ENCODE measurements around the gene SF3B3. TPM values are rescaled to one million over a fixed set of nuclear protein-coding genes. Genes with fewer than 3 reads are reported as not detected.
"Not testable (repeated sequence)": the region's sequence is repeated elsewhere in the genome, so short reads cannot be mapped to it uniquely, and the experiment has no call there.

Gene SF3B3
- total and polyA plus RNA-seq, 2 donors (not counting 1 experiment from before 2014, with no cell fraction given): 89.2 to 107 TPM

DNA sequence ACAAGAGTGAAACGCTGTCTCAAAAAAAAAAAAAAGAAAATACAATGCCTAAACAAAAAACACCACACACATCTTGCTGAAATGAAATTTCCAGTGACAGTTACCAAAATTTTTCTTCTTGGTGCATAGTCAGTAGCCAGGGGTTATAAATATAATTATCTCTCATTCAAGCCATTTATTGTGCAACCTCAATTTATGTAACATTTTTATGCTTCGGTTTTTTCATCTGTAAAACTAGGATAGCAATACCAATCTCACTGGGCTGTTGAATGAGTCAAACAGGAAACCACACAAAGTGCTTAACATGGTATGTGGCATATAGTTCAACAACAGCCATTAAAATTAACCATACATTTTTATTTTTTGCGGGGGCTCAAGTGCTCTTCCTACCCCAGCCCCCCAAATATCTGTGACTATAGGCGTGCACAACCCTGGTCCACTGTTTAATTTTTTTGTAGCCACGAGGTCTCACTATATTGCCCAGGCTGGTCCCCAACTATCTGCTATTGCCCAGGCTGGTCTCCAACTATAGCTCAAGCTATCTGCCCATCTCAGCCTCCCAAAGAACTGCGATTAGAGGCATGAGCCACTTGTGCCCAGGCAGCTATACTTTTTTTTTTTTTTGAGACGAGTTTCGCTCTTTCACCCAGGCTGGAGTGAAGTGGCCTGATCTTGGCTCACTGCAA is 2.9 kb upstream of the SF3B3 start:
- peak; percentile 28 to 61 for DNase-seq (ENCODE audit: low read depth in 2 of 2)
- Histone ChIP-seq H3K9me3 (ENCODE audit: control insufficient read depth, insufficient read depth, low read depth, low read length) (no peaks in the 10 kb centered on the region), H3K4me1 (ENCODE audit: control insufficient read depth, extremely low read depth, insufficient read depth, low read length) (peaks cover 4% of the 10 kb centered on the region), H3K27ac (ENCODE audit: insufficient read depth, low read length) (no peak overlapping the region), H3K4me3 (replicated peaks in 1 of 4; ENCODE audit: control extremely low read depth in 1 of 4, insufficient read depth in 1 of 4, low read depth in 3 of 4, low read length in 4 of 4) (no peak overlapping the region), H4K20me1 (ENCODE audit: control insufficient read depth, extremely low read depth, insufficient read depth, low read length) (no peaks in the 10 kb centered on the region), H3K36me3 (ENCODE audit: control insufficient read depth, insufficient read depth, low read length) (peaks cover 1% of the 10 kb centered on the region), H3K4me2 (ENCODE audit: extremely low read depth, insufficient read depth, low read length) (no peak overlapping the region), H3K27me3 (ENCODE audit: control insufficient read depth, insufficient read depth, low read length) (no peaks in the 10 kb centered on the region), H3K9ac (ENCODE audit: insufficient read depth, low read length) (no peak overlapping the region), H3K79me2 (ENCODE audit: control insufficient read depth, insufficient read depth, low read length) (peaks cover 38% of the 10 kb centered on the region), H2AFZ (ENCODE audit: low read length) (no peak overlapping the region)
- no peak for TF ChIP-seq EZH2 (IDR thresholded peaks at IDR 0.05; ENCODE audit: low read length, missing control alignments)
- TF ChIP-seq, protein P1, sequence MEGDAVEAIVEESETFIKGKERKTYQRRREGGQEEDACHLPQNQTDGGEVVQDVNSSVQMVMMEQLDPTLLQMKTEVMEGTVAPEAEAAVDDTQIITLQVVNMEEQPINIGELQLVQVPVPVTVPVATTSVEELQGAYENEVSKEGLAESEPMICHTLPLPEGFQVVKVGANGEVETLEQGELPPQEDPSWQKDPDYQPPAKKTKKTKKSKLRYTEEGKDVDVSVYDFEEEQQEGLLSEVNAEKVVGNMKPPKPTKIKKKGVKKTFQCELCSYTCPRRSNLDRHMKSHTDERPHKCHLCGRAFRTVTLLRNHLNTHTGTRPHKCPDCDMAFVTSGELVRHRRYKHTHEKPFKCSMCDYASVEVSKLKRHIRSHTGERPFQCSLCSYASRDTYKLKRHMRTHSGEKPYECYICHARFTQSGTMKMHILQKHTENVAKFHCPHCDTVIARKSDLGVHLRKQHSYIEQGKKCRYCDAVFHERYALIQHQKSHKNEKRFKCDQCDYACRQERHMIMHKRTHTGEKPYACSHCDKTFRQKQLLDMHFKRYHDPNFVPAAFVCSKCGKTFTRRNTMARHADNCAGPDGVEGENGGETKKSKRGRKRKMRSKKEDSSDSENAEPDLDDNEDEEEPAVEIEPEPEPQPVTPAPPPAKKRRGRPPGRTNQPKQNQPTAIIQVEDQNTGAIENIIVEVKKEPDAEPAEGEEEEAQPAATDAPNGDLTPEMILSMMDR (conservative IDR thresholded peaks at IDR 0.05 in 1 of 2, IDR thresholded peaks at IDR 0.05 in 1 of 2; ENCODE audit: low read depth in 1 of 2, low read length in 2 of 2): no peak

DNA sequence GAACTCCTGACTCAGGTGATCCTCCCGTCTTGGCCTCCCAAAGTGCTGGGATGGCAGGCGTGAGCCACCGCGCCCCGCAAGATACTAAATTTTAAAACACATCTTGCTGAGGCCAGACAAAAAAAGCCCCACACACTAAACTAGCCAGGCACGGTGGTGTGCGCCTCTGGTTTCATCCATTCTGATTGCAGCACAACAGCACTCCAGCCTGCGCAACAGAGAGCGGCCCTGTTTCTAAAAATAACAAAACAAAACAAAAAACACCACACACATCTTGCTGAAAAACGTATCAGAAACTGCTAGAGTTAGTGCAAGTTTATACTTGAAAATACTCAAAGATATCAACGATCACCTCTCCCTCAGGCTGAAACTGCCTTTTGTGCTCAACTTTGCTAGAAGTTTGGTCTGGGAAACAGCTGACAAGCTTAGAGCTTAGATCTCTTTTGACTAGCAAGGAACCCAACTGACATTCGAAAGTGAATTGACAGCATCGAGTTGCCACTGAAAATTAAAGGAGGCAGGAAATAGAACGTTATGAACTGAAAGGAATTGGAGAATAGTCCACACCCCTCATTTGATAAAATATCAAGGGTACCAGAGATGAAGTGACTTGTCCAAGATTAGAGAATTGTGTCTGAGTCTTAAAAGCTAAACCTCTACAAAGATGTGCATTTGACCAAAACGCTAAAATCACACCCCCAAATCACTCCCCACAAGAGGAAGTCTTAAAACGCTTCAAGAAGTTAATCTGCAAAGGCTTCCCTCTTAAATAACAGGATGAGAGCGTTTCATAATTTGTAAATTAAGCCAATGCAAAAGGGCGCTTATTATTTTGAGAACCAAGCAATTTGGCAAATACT is 1.2 kb upstream of the SF3B3 start:
- H3K4me3 ChIP-seq (replicated peaks in 1 of 4; ENCODE audit: control extremely low read depth in 1 of 4, insufficient read depth in 1 of 4, low read depth in 3 of 4, low read length in 4 of 4): peak overlapping the region; percentile 76 to 95 (median 89)
- H3K4me2 ChIP-seq (ENCODE audit: extremely low read depth, insufficient read depth, low read length): peak overlapping the region; percentile 100
- peaks cover 10% of the 10 kb centered on the region for H3K4me1 ChIP-seq (ENCODE audit: control insufficient read depth, extremely low read depth, insufficient read depth, low read length)
- H3K9me3 ChIP-seq (ENCODE audit: control insufficient read depth, insufficient read depth, low read depth, low read length): no peaks in the 10 kb centered on the region
- DNase-seq (ENCODE audit: low read depth in 2 of 2): no peak
- H2AFZ ChIP-seq (ENCODE audit: low read length): peak overlapping the region; percentile 75
- no peaks in the 10 kb centered on the region for H3K36me3 ChIP-seq (ENCODE audit: control insufficient read depth, insufficient read depth, low read length)
- TF ChIP-seq, protein P1 (conservative IDR thresholded peaks at IDR 0.05 in 1 of 2, IDR thresholded peaks at IDR 0.05 in 1 of 2; ENCODE audit: low read depth in 1 of 2, low read length in 2 of 2): no peak
- TF ChIP-seq EZH2 (IDR thresholded peaks at IDR 0.05; ENCODE audit: low read length, missing control alignments): no peak
- H4K20me1 ChIP-seq (ENCODE audit: control insufficient read depth, extremely low read depth, insufficient read depth, low read length): no peaks in the 10 kb centered on the region
- H3K9ac ChIP-seq (ENCODE audit: insufficient read depth, low read length): peak overlapping the region; percentile 73
- no peaks in the 10 kb centered on the region for H3K27me3 ChIP-seq (ENCODE audit: control insufficient read depth, insufficient read depth, low read length)
- peaks cover 55% of the 10 kb centered on the region for H3K79me2 ChIP-seq (ENCODE audit: control insufficient read depth, insufficient read depth, low read length)
- peak overlapping the region; percentile 92 for H3K27ac ChIP-seq (ENCODE audit: insufficient read depth, low read length)

DNA sequence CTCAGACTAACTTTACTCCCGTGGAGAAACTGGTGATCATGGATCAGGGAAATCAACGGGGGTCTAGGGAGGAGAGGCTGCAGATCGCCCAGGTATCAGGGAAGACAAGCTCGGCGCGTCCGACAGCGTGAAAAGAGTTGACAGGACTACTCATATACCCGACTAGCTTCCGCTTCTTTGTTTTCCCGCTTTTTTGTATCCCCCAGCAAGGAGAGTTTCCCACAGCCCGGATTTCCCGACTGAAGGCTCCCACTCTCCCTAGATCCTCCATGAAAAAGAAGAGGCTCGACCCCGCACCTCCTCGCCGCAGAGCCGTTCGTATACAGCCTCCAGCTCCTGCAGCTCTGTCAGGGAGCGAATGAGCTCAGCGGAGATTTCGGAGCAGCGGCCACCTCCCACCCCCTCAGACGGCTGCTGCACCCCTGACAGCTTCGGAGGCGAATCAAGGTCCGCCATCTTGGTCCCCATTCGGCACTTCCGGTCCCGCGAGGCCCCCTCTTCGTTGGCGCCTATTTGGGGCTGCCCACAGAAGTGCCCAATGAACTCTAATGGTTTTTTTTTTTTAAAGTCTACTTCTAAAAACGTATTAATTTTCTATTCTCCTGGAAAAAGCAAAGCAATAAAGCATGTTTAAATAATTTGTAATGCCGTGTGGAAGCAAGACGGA is 407 bp upstream of the SF3B3 start, which contains the start of gene COG4:
Gene COG4, minus strand, starts transcription at position 479 of the 667 bp plus-strand sequence. Its CDS starts 11 bp downstream, at position 468.
- Histone ChIP-seq H4K20me1 (ENCODE audit: control insufficient read depth, extremely low read depth, insufficient read depth, low read length) (no peaks in the 10 kb centered on the region), H3K4me2 (ENCODE audit: extremely low read depth, insufficient read depth, low read length) (peak within 1 kb of the TSS; percentile 100), H3K9ac (ENCODE audit: insufficient read depth, low read length) (peak within 1 kb of the TSS; percentile 89), H3K4me1 (ENCODE audit: control insufficient read depth, extremely low read depth, insufficient read depth, low read length) (peaks cover 10% of the 10 kb centered on the region), H3K9me3 (ENCODE audit: control insufficient read depth, insufficient read depth, low read depth, low read length) (no peaks in the 10 kb centered on the region), H3K79me2 (ENCODE audit: control insufficient read depth, insufficient read depth, low read length) (peaks cover 62% of the 10 kb centered on the region), H3K4me3 (replicated peaks in 1 of 4; ENCODE audit: control extremely low read depth in 1 of 4, insufficient read depth in 1 of 4, low read depth in 3 of 4, low read length in 4 of 4) (peak within 1 kb of the TSS; percentile 76 to 98 (median 94)), H3K27ac (ENCODE audit: insufficient read depth, low read length) (peak within 1 kb of the TSS; percentile 92), H3K36me3 (ENCODE audit: control insufficient read depth, insufficient read depth, low read length) (no peaks in the 10 kb centered on the region), H3K27me3 (ENCODE audit: control insufficient read depth, insufficient read depth, low read length) (no peaks in the 10 kb centered on the region), H2AFZ (ENCODE audit: low read length) (peak within 1 kb of the TSS; percentile 75)
- TF ChIP-seq, protein P1 (conservative IDR thresholded peaks at IDR 0.05 in 1 of 2, IDR thresholded peaks at IDR 0.05 in 1 of 2; ENCODE audit: low read depth in 1 of 2, low read length in 2 of 2): no peak
- TF ChIP-seq EZH2 (IDR thresholded peaks at IDR 0.05; ENCODE audit: low read length, missing control alignments): no peak
- DNase-seq (ENCODE audit: low read depth in 2 of 2): peak; percentile 78 to 87

DNA sequence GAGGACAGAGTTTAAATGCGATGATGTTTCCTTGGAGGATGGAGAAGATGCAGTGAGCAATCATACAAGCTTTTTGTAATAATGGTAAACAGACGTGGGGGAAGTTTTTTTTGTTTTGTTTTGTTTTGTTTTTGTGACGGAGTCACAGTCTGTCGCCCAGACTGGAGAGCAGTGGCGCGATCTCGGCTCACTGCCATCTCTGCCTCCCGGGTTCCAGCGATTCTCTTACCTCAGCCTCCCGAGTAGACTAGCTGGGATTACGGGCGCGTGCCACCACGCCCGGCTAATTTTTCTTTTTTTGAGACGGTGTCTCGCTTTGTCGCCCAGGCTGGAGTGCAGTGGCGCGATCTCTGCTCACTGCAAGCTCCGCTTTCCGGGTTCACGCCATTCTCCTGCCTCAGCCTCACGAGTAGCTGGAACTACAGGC is 796 bp downstream of the SF3B3 start:
- not testable (repeated sequence) for H4K20me1 ChIP-seq (ENCODE audit: control insufficient read depth, extremely low read depth, insufficient read depth, low read length); H3K36me3 ChIP-seq (ENCODE audit: control insufficient read depth, insufficient read depth, low read length); H3K27me3 ChIP-seq (ENCODE audit: control insufficient read depth, insufficient read depth, low read length); H3K9me3 ChIP-seq (ENCODE audit: control insufficient read depth, insufficient read depth, low read depth, low read length); H2AFZ ChIP-seq (ENCODE audit: low read length)
- H3K9ac ChIP-seq (ENCODE audit: insufficient read depth, low read length): peak overlapping the region; percentile 89
- DNase-seq (ENCODE audit: low read depth in 2 of 2): peak in 1 of 2 donors; percentile 5
- peak overlapping the region; percentile 76 to 98 (median 94) for H3K4me3 ChIP-seq (replicated peaks in 1 of 4; ENCODE audit: control extremely low read depth in 1 of 4, insufficient read depth in 1 of 4, low read depth in 3 of 4, low read length in 4 of 4)
- peaks cover 16% of the 10 kb centered on the region for H3K4me1 ChIP-seq (ENCODE audit: control insufficient read depth, extremely low read depth, insufficient read depth, low read length)
- H3K27ac ChIP-seq (ENCODE audit: insufficient read depth, low read length): peak overlapping the region; percentile 92
- peaks cover 72% of the 10 kb centered on the region for H3K79me2 ChIP-seq (ENCODE audit: control insufficient read depth, insufficient read depth, low read length)
- H3K4me2 ChIP-seq (ENCODE audit: extremely low read depth, insufficient read depth, low read length): peak overlapping the region; percentile 66
